HG03442 (cell line): ENCODE data around the gene STOM.

ENCODE experiments used
- ATAC-seq: cut with Tn5 transposase; IDR thresholded peaks from one replicate; pipeline ENCODE4 v1.9.1; 2021; ENCODE audit warnings: mild to moderate bottlenecking, moderate library complexity; ENCODE audit not compliant: unreplicated experiment

The STOM gene

DNA sequence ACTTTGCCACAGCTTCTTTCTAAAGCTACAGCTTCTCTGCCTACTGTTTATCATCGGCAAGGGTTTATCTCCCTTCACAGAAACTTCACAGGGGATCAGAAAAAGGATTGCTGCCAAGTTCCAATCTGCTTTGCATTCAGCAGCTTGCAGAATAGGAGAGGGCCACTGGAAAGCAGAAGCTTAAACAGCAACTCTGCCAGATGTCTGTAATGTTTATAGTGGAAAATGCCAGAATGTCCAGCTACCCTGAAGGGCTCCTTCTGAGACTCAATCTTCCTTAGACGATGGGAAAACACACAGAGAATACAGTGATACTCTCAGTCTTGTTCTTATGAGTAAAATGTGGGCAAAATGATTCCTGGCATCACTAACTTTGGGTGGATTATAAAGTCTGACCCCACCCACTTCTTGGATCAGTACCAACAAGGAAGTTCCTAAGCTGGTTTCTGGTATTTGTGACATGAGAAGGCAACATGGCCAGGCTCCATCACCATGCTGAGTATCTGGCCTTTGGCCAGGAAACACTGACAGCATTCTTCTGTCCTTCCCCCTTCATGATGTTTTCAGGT lies 19.0 kb downstream of the STOM start:
- ATAC-seq, result no peak

- ATAC-seq, result no peak
Observed at GRCh38 chr9:121350036-121350435, 20.0 kb downstream of the STOM start.

- ATAC-seq, result no peak
Observed at GRCh38 chr9:121349009-121349408, 21.0 kb downstream of the STOM start.

DNA sequence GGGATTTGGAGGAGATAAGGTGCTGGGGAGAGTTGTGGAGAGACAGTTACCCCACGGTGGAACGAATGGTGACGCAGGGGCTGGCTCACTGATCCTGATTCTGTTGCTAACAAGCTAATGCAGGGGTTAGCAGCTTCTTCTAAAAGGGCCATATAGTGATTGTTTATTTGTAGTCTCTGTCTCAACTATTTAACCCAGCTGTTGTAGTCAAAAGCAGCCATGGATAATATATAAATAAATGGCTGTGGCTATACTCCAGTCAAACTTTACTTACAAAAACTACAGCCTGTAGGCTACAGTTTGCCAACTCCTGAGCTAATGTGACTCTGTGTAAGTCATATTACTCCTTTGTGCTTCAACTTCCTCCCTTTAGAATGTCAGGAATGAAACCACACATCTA lies 21.8 kb downstream of the STOM start:
- ATAC-seq, result no peak

GRCh38 chr9:121345070-121345469 lies 25.0 kb downstream of the STOM start:
- ATAC-seq, result no peak

GRCh38 chr9:121344184-121344583 lies 25.9 kb downstream of the STOM start:
- ATAC-seq, result no peak

GRCh38 chr9:121340676-121341392 lies 29.2 kb downstream of the STOM start:
- ATAC-seq, result peak; percentile 97

DNA sequence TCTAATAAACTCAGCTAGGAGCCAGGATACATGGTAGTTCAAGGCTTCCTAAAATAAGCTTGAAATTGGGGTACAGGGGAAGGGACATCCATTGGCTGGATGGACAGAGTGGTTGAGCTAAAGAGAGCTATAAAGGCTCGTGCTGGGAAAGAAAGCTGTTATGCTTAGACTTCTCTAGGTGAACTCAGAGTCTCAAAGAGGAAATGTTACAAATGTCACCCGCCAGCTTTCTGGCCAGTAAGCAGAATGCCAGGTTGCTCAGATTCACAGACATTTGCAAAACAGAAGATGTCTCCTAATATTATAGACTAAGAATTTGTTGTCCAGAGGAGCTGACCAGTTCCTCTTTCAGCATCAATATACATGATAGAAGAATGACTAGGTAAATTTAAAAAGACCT lies 30.6 kb downstream of the STOM start:
- no peak for ATAC-seq

DNA sequence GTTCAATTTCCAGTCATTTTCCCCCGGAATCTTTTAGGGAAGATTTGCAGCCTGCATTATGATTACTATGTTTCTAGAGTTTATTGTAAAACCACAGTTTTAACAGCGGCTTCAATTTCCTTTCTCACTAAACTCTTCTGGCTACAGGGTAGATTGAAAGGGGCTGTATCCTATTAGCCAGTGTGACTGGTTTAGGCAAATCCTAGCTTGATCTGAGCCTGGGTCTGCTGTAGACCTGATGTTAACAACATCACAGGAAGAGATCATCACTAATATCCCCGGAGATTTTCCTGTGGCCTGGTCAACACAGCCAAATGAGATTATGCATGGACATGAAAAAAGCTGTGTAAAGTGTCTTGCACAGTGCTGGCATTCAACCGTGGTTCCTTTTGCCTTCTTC lies 33.4 kb downstream of the STOM start:
- ATAC-seq, result no peak

- no peak for ATAC-seq
Observed at GRCh38 chr9:121333950-121334773, 35.9 kb downstream of the STOM start.

DNA sequence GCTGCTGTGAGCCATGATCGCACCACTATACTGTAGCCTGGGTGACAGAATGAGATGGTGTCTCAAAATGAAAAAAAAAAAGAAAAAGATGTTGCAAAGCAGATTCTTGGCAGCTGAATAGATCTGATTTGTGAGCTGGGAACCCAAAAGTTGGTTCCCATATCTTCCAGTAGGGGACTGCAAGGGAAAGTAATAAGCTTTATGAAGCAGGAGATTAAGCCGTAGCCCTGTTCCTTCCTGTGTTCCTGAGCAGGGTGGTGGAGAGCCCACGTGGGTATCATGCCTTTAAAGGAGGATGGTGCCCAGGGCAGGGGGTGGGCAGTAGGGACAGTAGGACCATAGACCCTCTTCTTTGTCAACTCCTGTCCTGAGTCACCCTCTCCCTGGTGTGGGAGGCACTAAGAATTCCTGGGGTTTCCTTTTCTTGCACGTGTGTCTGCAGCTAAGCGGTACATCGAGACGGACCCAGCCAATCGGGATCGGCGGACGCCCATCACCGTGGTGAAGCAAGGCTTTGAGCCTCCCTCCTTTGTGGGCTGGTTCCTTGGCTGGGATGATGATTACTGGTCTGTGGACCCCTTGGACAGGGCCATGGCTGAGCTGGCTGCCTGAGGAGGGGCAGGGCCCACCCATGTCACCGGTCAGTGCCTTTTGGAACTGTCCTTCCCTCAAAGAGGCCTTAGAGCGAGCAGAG lies 37.9 kb downstream of the STOM start:
- no peak for ATAC-seq

DNA sequence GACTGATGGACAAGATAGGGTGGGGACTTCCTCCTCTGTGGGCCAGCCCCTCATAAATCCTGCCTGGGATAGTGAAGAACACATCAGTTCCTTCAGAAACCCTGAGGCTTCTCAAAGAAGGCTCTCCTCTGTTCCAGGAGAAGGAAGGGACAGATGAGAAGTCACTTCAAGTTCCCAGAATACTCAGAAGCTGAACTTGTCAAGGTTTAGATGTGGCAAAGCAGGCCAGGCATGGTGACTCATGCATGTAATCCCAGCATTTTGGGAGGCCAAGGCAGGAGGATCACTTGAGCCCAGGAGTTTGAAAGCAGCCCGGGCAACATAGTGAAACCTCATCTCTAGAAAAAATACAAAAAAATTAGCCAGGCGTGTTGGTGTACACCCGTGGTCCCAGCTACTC lies 38.5 kb downstream of the STOM start:
- no peak for ATAC-seq

DNA sequence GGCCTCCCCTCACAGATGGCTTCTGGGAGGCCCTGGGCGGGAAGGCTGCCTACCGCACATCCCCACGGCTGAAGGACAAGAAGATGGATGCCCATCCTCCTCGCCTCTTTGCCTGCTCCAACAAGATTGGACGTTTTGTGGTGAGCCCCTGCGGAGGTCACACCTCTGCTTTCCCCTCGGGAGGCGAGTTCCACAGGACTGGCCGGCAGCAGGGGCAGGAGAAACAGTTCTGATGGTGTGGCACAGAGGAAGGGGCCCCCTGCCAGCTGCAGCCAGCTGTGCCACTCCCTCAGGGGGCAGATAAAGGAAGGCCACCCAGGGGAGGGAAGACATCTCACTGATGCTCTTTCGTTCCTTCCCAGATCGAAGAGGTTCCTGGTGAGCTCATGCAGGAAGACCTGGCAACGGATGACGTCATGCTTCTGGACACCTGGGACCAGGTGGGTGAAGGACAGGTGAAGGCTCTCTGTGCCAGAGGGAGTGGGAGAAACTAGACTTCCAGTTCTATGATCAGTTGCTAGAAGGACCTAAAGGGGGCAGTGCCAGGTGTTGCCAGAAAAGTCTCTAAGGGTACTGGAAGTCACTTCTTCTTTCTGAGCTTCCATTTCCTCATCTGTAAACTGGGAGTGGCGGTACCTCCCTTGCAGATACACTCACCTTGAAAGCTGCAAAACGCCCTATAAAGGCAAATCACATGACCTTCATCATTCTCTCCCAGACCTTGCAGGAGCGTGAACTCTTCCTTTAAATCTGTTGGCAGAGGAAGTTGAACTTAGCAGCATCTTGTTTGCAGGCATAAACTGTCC lies 41.0 kb downstream of the STOM start:
- no peak for ATAC-seq

DNA sequence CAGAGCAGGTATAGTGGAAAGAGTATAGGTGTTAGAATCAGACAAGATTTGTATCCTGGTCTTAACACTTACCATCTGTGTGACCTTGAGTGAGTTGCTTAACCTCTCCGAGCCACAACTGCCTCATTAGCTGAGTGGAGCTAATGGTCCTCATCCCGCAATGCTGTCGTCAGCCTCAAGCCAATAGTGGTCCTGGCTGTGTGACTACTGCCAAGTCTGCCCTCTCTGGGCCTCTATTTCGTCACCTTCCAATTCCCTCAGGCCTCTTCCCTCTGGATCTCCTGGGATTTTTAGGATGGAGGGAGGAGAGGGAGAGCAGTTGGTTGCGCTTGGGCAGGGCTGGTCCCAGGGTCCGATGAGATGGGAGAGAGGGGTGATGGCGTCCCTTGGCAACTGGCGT lies 41.6 kb downstream of the STOM start:
- ATAC-seq, result no peak

GRCh38 chr9:121326901-121327613 lies 43.0 kb downstream of the STOM start:
- no peak for ATAC-seq

- no peak for ATAC-seq
Observed at GRCh38 chr9:121326130-121326838, 43.8 kb downstream of the STOM start.

GRCh38 chr9:121325387-121325786 lies 44.7 kb downstream of the STOM start:
- no peak for ATAC-seq

- no peak for ATAC-seq
Observed at GRCh38 chr9:121324755-121325154, 45.3 kb downstream of the STOM start.

DNA sequence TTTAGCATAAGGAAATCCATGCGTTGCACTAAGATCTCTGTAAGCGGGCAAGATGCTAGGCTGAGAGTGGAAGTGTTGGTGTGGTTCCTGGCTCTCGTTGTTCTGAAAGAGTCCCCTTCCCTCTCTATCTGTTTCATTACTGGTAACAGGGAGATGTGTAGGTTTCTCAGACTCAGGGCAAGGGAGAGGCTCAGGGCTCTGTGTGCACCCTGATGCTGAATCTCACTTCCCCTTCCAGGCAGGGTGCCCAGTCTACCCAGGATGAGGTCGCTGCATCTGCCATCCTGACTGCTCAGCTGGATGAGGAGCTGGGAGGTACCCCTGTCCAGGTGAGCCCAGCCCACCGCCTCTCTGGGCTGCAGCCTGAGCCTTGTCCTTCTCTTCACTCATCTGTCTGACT lies 45.7 kb downstream of the STOM start:
- no peak for ATAC-seq
